HG03354 (cell line): ENCODE measurements around the gene IGSF8.
A peak's percentile ranks its signal among the peaks of the same experiment; 100 is the strongest.

ENCODE experiments used
- ATAC-seq: cut with Tn5 transposase; IDR thresholded peaks from one replicate; pipeline ENCODE4 v1.9.1; 2021; ENCODE audit warnings: mild to moderate bottlenecking; ENCODE audit not compliant: unreplicated experiment, poor library complexity, severe bottlenecking

IGSF8 gene

GRCh38 chr1:160049101-160049500 is 49.3 kb downstream of the IGSF8 start:
- no peak for ATAC-seq

GRCh38 chr1:160048335-160048734 is 50.1 kb downstream of the IGSF8 start:
- ATAC-seq: no peak

- ATAC-seq: peak; percentile 36
Measured at GRCh38 chr1:160047111-160047991, 51.1 kb downstream of the IGSF8 start.

GRCh38 chr1:160046494-160047110 is 51.8 kb downstream of the IGSF8 start:
- peak; percentile 80 for ATAC-seq

- ATAC-seq: no peak
Measured at GRCh38 chr1:160045653-160046052, 52.8 kb downstream of the IGSF8 start.

GRCh38 chr1:160043543-160043942 is 54.9 kb downstream of the IGSF8 start:
- no peak for ATAC-seq
